H9 (cell line): ENCODE measurements around the gene ASXL3. TPM values are rescaled to one million over a fixed set of nuclear protein-coding genes. Genes with fewer than 3 reads are reported as not detected.

Source experiments
- DNase-seq: peaks from one replicate; pipeline ENCODE4 v3.0.0-alpha.2; 2017
- H2AFZ ChIP-seq: one replicate; pipeline ENCODE4 v1.6.1; 2013; ENCODE audit warnings: mild to moderate bottlenecking, low read length, control low read depth, moderate library complexity
- H2AK5ac ChIP-seq: 2 replicates; pipeline ENCODE4 v1.6.1; 2013; ENCODE audit warnings: low read length, control low read depth, mixed read lengths; ENCODE audit not compliant: insufficient read length
- H2BK120ac ChIP-seq: one replicate; pipeline ENCODE4 v1.6.1; 2013; ENCODE audit warnings: low read depth, mild to moderate bottlenecking, low read length, control low read depth, inconsistent platforms; ENCODE audit not compliant: poor library complexity, severe bottlenecking
- H2BK12ac ChIP-seq: 2 replicates; pipeline ENCODE4 v1.6.1; 2013; ENCODE audit warnings: low read length, control low read depth, mixed read lengths, low read depth; ENCODE audit not compliant: insufficient read length
- H2BK15ac ChIP-seq: 2 replicates; pipeline ENCODE4 v1.6.1; 2013; ENCODE audit warnings: low read depth, low read length, control low read depth
- H2BK20ac ChIP-seq: one replicate; pipeline ENCODE4 v1.6.1; 2013; ENCODE audit warnings: low read depth, mild to moderate bottlenecking, low read length, control low read depth, inconsistent platforms; ENCODE audit not compliant: poor library complexity, severe bottlenecking
- H2BK5ac ChIP-seq: 2 replicates; pipeline ENCODE4 v1.6.1; 2013; ENCODE audit warnings: low read length, control low read depth, mixed read lengths; ENCODE audit not compliant: insufficient read length
- H3K14ac ChIP-seq: 2 replicates; pipeline ENCODE4 v1.6.1; 2013; ENCODE audit warnings: low read length, control low read depth; ENCODE audit not compliant: insufficient read depth
- H3K18ac ChIP-seq: 2 replicates; pipeline ENCODE4 v1.6.1; 2013; ENCODE audit warnings: low read depth, mild to moderate bottlenecking, mixed read lengths, low read length, control low read depth; ENCODE audit not compliant: insufficient read length
- H3K23ac ChIP-seq: 2 replicates; pipeline ENCODE4 v1.6.1; 2013; ENCODE audit warnings: low read length, control low read depth, mixed read lengths, low read depth; ENCODE audit not compliant: insufficient read length
- H3K23me2 ChIP-seq: 2 replicates; pipeline ENCODE4 v1.6.1; 2013; ENCODE audit warnings: low read depth, mild to moderate bottlenecking, mixed read lengths, low read length, control low read depth; ENCODE audit not compliant: insufficient read length, poor library complexity, severe bottlenecking
- H3K27ac ChIP-seq: 2 replicates; pipeline ENCODE4 v1.5.1; 2013; ENCODE audit warnings: low read length, control low read depth, mixed read lengths, low read depth; ENCODE audit not compliant: insufficient read length
- H3K27me3 ChIP-seq: 2 replicates; pipeline ENCODE4 v1.6.1; 2013; ENCODE audit warnings: low read length, control low read depth, inconsistent platforms; ENCODE audit not compliant: insufficient read depth
- H3K4ac ChIP-seq: 2 replicates; pipeline ENCODE4 v1.6.1; 2013; ENCODE audit warnings: low read depth, mild to moderate bottlenecking, control low read depth, inconsistent platforms, low read length, moderate library complexity
- H3K4me1 ChIP-seq: 2 replicates; pipeline ENCODE4 v1.6.1; 2013; ENCODE audit warnings: low read length, control low read depth, inconsistent platforms; ENCODE audit not compliant: insufficient read depth
- H3K4me2 ChIP-seq: 2 replicates; pipeline ENCODE4 v1.6.1; 2013; ENCODE audit warnings: low read length, control low read depth, mixed read lengths; ENCODE audit not compliant: insufficient read length, insufficient read depth
- H3K56ac ChIP-seq: 2 replicates; pipeline ENCODE4 v1.6.1; 2013; ENCODE audit warnings: low read depth, mild to moderate bottlenecking, mixed read lengths, low read length, control low read depth; ENCODE audit not compliant: insufficient read length
- H3K79me1 ChIP-seq: 2 replicates; pipeline ENCODE4 v1.6.1; 2013; ENCODE audit warnings: low read depth, mild to moderate bottlenecking, moderate library complexity, low read length, control low read depth, inconsistent platforms; ENCODE audit not compliant: insufficient read depth, poor library complexity, severe bottlenecking
- H3K79me2 ChIP-seq: 2 replicates; pipeline ENCODE4 v1.6.1; 2013; ENCODE audit warnings: low read length, control low read depth, inconsistent platforms; ENCODE audit not compliant: insufficient read depth
- H3K9ac ChIP-seq: 2 replicates; pipeline ENCODE4 v1.6.1; 2013; ENCODE audit warnings: low read length, control low read depth, mixed read lengths; ENCODE audit not compliant: insufficient read length; ENCODE audit errors: extremely low read depth
- H3K9me3 ChIP-seq: one replicate; pipeline ENCODE4 v1.6.1; 2013; ENCODE audit warnings: low read depth, low read length, inconsistent platforms; ENCODE audit not compliant: control insufficient read depth
- H3T11ph ChIP-seq: one replicate; pipeline ENCODE4 v1.6.1; 2013; ENCODE audit warnings: mild to moderate bottlenecking, low read length, control low read depth, inconsistent platforms
- H4K20me1 ChIP-seq: one replicate; pipeline ENCODE4 v1.6.1; 2013; ENCODE audit not compliant: control insufficient read depth, insufficient read length, insufficient read depth
- H4K5ac ChIP-seq: 2 replicates; pipeline ENCODE4 v1.6.1; 2013; ENCODE audit warnings: low read depth, mild to moderate bottlenecking, mixed read lengths, low read length, control low read depth; ENCODE audit not compliant: insufficient read length
- H4K8ac ChIP-seq: replicated peaks from 2 replicates; pipeline ENCODE4 v1.6.1; 2013; ENCODE audit warnings: low read length, control low read depth, mixed read lengths, low read depth; ENCODE audit not compliant: insufficient read length
- H4K91ac ChIP-seq: 2 replicates; pipeline ENCODE4 v1.6.1; 2013; ENCODE audit warnings: low read depth, mild to moderate bottlenecking, moderate library complexity, mixed read lengths, low read length, control low read depth; ENCODE audit not compliant: insufficient read length
- H3K27ac Mint-ChIP-seq, 3 experiments: 2 replicates in 2 of 3; 3 replicates in 1 of 3; pipeline ENCODE4 v1.8.0; 2020 to 2021; ENCODE audit warnings: mixed read lengths in 3 of 3, mild to moderate bottlenecking in 1 of 3, moderate library complexity in 1 of 3
- H3K27me3 Mint-ChIP-seq: 2 replicates; pipeline ENCODE4 v1.8.0; 2021; ENCODE audit warnings: low read depth, mild to moderate bottlenecking, moderate library complexity, mixed read lengths
- H3K36me3 Mint-ChIP-seq, 3 experiments: 2 replicates in 2 of 3; 3 replicates in 1 of 3; pipeline ENCODE4 v1.8.0; 2020 to 2021; ENCODE audit warnings: low read depth in 3 of 3, mixed read lengths in 3 of 3; ENCODE audit not compliant: insufficient read depth in 1 of 3
- H3K4me1 Mint-ChIP-seq, 2 experiments: 2 replicates each; pipeline ENCODE4 v1.8.0; 2020; ENCODE audit warnings: mixed read lengths in 2 of 2
- H3K4me3 Mint-ChIP-seq, 2 experiments: 2 replicates in 1 of 2; 3 replicates in 1 of 2; pipeline ENCODE4 v1.8.0; 2020 to 2021; ENCODE audit warnings: mild to moderate bottlenecking in 2 of 2, mixed read lengths in 2 of 2, moderate library complexity in 1 of 2
- H3K9me3 Mint-ChIP-seq, 2 experiments: 2 replicates in 1 of 2; 3 replicates in 1 of 2; pipeline ENCODE4 v1.8.0; 2020; ENCODE audit warnings: mild to moderate bottlenecking in 2 of 2, mixed read lengths in 2 of 2, moderate library complexity in 1 of 2
- CTCF ChIP-seq: fragments of 200-600 bp; sonication (generic); conservative IDR thresholded peaks from 3 replicates; pipeline ENCODE4 v1.8.0; 2021; ENCODE audit warnings: antibody characterized with exemption, mild to moderate bottlenecking
- WGBS: extraction: QIAGEN DNeasy Blood & Tissue Kit; methylation state at CpG from one replicate; pipeline ENCODE4 v1.1.7; 2013; ENCODE audit warnings: missing lambda C conversion rate, low lambda C conversion rate, mixed read lengths; ENCODE audit not compliant: insufficient read length; ENCODE audit errors: extremely low coverage; 5-methylcytosine and 5-hydroxymethylcytosine counted together
- total RNA-seq: library from RNA; stranded (reverse); gene quantifications from 2 replicates; pipeline ENCODE4 v1.2.1, GENCODE V29; 2021

ASXL3 gene
- total RNA-seq, 1 experiment from 2014 or later = 0.35 TPM

DNA sequence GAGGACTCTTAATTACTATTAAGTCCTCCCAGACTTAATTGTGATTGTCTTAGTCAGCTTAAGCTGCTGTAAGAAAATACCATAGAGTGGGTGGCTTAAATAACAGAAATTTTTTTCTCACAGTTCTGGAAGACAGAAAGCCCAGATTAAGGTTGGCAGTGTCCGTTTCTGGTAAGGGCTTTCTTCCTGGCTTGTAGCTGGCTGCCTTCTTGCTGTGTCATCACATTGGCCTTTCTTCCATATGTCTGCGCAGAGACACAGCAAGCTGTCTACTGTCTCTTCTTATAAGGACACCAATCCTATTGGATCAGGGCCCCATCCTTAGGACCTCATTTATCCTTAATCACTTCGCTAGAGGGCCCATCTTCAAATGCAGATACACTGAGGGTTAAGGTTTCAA, 38.5 kb downstream of the ASXL3 start:
- WGBS = no CpG with 5 or more reads among the region's 3 CpGs
- H4K8ac ChIP-seq = no peak overlapping the region
- no peak overlapping the region for H2AK5ac ChIP-seq
- no peak overlapping the region for H4K91ac ChIP-seq
- H2BK120ac ChIP-seq = no peak overlapping the region
- H3K4me3 Mint-ChIP-seq = no peak overlapping the region
- H4K5ac ChIP-seq = no peak overlapping the region
- H2BK15ac ChIP-seq = no peak overlapping the region
- H3K9ac ChIP-seq = no peak overlapping the region
- TF ChIP-seq CTCF = no peak
- H3K23ac ChIP-seq = no peak overlapping the region
- H2BK12ac ChIP-seq = no peak overlapping the region
- no peaks in the 10 kb centered on the region for H3K27me3 ChIP-seq
- H3K14ac ChIP-seq = no peak overlapping the region
- no peaks in the 10 kb centered on the region for H3K9me3 Mint-ChIP-seq
- no peaks in the 10 kb centered on the region for H4K20me1 ChIP-seq
- no peak overlapping the region for H3K27ac ChIP-seq
- no peak overlapping the region for H3K18ac ChIP-seq
- no peaks in the 10 kb centered on the region for H3K79me1 ChIP-seq
- no peaks in the 10 kb centered on the region for H3K36me3 Mint-ChIP-seq
- H3K56ac ChIP-seq = no peak overlapping the region
- H2AFZ ChIP-seq = no peak overlapping the region
- no peak overlapping the region for H3T11ph ChIP-seq
- H3K23me2 ChIP-seq = no peaks in the 10 kb centered on the region
- no peaks in the 10 kb centered on the region for H3K27me3 Mint-ChIP-seq
- H2BK20ac ChIP-seq = no peak overlapping the region
- H3K4me2 ChIP-seq = no peak overlapping the region
- H3K4ac ChIP-seq = no peak overlapping the region
- H3K4me1 ChIP-seq = no peaks in the 10 kb centered on the region
- DNase-seq = no peak
- H2BK5ac ChIP-seq = no peak overlapping the region
- H3K79me2 ChIP-seq = no peaks in the 10 kb centered on the region
- H3K4me1 Mint-ChIP-seq = no peaks in the 10 kb centered on the region
- H3K27ac Mint-ChIP-seq = no peak overlapping the region
- no peaks in the 10 kb centered on the region for H3K9me3 ChIP-seq
